ENCODE measurements around the gene WDR93.
"Not testable (repeated sequence)": the region's sequence is repeated elsewhere in the genome, so short reads cannot be mapped to it uniquely, and the experiment has no call there.

WDR93 gene

GRCh38 chr15:89775815-89776214 is 85.2 kb downstream of the WDR93 start:
- no peak for DNase-seq

DNA sequence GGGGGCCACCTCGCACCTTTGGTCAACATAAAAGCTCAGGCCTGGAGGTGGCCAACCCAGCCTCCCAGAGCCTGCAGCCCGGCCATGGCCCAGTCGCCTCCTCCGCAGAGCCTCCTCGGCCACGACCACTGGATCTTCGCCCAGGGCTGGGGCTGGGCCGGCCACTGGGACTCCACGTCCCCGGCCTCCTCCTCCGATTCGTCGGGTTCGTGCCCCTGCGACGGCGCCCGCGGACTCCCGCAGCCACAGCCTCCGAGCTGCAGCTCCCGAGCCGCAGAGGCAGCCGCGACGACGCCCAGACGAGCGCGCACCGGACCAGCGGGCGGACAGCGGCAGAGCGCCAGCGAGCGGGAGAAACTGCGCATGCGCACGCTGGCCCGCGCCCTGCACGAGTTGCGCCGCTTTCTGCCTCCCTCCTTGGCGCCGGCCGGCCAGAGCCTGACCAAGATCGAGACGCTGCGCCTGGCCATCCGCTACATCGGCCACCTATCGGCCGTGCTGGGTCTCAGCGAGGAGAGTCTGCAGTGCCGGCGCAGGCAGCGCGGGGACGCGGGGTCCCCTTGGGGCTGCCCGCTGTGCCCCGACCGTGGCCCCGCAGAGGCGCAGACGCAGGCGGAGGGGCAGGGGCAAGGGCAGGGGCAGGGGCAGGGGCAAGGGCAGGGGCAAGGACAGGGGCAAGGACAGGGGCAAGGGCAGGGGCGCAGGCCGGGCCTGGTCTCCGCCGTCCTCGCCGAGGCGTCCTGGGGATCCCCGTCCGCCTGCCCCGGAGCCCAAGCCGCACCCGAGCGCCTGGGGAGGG is 85.9 kb downstream of the WDR93 start, which contains the start of gene MESP2:
Gene MESP2, plus strand, starts transcription at position 59 of the 799 bp plus-strand sequence. Its CDS starts 26 bp downstream, at position 85.
- DNase-seq = peak in 4 of 6 experiments; percentile 9 to 36 (median 30)

DNA sequence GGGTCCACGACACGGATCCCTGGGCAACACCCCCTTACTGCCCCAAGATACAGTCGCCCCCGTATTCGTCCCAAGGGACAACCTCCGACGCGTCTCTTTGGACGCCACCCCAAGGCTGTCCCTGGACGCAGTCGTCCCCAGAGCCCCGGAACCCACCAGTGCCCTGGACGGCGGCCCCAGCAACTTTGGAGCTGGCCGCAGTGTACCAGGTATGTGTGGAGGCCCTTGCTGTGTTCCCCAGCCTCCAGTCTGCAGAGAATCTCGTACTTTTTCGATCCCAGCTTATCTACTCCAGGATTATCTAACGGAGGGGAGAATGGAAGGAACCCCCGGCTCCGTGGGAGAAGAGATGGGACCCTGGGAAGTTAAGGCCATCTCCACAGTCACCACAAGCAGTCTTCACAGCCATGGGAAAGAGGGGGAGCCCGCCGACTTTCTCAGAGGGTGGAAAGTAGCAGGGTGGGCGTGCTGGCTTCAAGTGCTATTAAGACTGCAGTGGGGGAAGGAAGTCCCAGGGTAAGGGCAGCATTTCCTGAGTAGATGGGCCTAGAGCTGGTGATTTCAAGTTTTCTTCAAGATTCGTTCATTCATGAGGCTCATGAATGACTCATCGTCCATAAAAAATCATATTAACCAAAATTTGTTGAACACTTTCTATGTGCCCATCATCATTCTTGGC is 86.6 kb downstream of the WDR93 start:
- no peak for DNase-seq

GRCh38 chr15:89777782-89778380 is 87.3 kb downstream of the WDR93 start:
- DNase-seq = no peak

- no peak for DNase-seq
These were observed 88.2 kb downstream of the WDR93 start for GRCh38 chr15:89778861-89779260.

GRCh38 chr15:89780601-89781000 is 90.0 kb downstream of the WDR93 start:
- no peak for DNase-seq

- no peak for DNase-seq
These were observed 90.4 kb downstream of the WDR93 start for GRCh38 chr15:89781055-89781454.

GRCh38 chr15:89781891-89782618 is 91.4 kb downstream of the WDR93 start:
- DNase-seq = no peak

GRCh38 chr15:89782619-89782950 is 92.0 kb downstream of the WDR93 start:
- DNase-seq = not testable (repeated sequence)

GRCh38 chr15:89783111-89783860 is 92.7 kb downstream of the WDR93 start:
- no peak for DNase-seq

GRCh38 chr15:89783861-89784685 is 93.5 kb downstream of the WDR93 start:
- DNase-seq = no peak

DNA sequence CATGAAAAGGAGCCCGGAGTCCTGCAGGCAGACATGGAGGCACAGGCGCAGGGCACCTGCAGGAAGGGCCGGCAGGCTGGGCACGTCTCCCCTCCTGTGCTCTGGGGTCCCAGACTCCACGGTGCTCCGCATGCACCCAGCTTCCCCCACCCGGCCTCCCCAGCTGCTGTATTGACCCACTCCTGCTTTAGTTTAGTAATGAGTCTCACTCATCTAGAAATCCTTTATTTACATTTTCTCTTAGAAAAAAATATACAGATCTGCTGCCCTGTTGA is 94.0 kb downstream of the WDR93 start:
- no peak for DNase-seq

DNA sequence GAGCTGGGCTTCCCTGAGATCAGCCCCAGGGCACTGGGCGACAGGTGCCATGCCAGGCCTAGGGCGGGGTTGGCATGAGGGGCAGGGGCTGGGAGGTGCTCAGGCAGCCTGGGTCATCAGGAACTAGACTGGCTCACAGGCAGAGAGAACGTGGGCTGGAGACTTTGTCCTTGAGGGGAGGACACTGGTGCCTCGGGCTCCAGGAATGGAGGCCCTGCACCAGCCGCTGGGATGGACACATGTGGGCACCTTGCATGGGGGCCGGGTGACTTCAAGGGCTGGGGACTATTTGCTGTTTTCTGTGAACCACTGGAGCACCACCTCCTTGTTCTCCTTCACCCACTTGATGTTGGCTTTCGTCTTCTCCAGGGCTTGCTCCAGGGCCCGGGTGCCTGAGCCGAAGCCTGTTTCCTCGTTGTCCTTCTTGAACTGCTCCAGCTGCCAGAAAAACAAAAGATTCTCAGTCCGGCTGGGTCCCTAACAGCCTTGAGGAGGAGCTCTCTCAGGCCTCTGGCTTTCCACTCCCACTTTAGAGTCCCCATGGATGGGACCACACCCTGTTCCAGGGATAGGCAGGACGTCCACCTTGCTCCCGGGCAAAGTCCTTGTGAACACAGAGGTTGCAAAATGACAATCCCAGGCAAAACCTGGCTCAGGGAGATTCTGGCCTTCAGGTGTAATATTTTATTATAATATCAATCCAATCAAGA is 94.6 kb downstream of the WDR93 start:
- no peak for DNase-seq

DNA sequence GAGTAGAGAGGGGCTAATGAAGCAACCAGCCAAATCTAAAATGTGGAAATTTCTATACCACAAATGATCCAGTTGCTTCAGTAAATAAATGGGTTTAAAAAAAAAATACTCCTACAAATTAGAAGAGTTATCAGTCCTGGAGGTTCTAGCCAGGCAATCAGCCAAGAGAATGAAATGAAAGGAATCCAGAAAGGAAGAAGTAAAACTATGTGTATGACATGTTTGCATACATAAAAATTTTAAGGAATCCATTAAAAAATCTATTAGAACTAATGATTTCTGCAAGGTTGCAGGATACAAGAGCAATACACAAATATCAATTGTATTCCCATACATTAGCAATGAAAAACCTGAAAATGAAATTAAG is 95.1 kb downstream of the WDR93 start:
- no peak for DNase-seq

- no peak for DNase-seq
These were observed 97.3 kb downstream of the WDR93 start for GRCh38 chr15:89787944-89788343.

GRCh38 chr15:89788585-89788984 is 98.0 kb downstream of the WDR93 start:
- not testable (repeated sequence) for DNase-seq

GRCh38 chr15:89790206-89790605 is 99.6 kb downstream of the WDR93 start:
- DNase-seq = no peak

GRCh38 chr15:89790661-89791060 is 100.0 kb downstream of the WDR93 start:
- DNase-seq = no peak

DNA sequence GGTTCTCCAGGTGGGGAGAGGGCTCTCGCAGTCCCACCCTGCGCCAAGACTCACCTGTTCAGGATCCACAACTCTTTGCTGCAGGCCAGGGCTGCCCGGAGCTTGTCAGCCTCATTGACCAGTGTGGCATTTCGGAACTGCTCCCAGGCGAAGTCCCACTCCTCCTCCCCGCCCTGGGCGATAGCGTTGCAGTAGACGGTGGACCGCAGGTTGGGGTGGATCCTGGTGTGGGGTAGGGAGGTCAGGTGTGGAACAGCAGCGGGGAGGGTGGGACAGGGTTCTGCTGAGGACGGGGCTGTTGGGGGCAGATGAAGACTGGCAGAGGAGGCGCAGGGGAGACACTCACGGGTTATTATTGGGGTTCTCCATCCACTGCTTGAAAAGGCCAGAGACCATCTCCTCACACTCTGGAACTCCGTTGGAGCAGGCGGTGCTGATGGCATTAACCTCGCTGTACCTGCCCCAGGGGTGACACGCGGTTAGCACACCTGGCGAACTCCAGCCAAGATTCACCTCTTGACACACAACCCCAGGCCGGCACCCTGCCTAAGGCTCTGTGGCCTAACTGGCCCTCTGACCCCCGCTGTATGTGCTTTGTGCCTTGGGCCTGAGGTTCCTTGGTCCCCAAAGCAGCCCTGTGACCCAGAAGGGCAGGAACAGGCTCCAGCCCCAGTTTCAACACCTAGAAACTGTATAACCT is 101.6 kb downstream of the WDR93 start:
- DNase-seq = no peak

Data from stimulated activated naive CD4-positive, alpha-beta T cell (primary cell).